HuH-7 (cell line): ENCODE results near the gene CCDC183.
"Not testable (repeated sequence)": the region's sequence is repeated elsewhere in the genome, so short reads cannot be mapped to it uniquely, and the experiment has no call there.

Experiments used
- DNase-seq: peaks from one replicate; pipeline ENCODE4 v3.0.0; 2011; ENCODE audit warnings: low spot score

Gene CCDC183

GRCh38 chr9:136785565-136786355, 10.4 kb upstream of the CCDC183 start:
- not testable (repeated sequence) for DNase-seq

- no peak for DNase-seq
Observed at GRCh38 chr9:136786451-136786850, 9.7 kb upstream of the CCDC183 start.

DNA sequence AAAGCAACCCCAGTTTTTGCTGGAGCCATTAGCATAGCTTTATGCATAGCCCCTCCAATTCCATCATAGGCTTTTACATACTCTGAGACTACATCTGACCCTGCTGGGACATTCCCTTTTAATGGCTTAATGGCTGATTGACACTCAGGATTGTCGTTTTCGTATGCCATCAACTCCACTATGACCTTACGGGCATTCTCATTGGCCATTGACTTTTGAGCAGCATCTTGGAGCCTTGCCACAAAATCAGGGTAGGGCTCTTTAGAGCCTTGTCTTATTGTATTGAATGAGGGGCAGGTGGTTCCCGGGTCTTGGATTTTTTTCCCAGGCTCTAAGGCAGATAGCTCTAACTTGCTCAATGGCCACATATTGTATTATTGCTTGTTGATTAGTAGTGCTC, 9.2 kb upstream of the CCDC183 start:
- DNase-seq = not testable (repeated sequence)

GRCh38 chr9:136787690-136788400, 8.3 kb upstream of the CCDC183 start:
- peak; percentile 77 for DNase-seq

- DNase-seq = not testable (repeated sequence)
Observed at GRCh38 chr9:136788644-136789522, 7.3 kb upstream of the CCDC183 start.

- DNase-seq = no peak
Observed at GRCh38 chr9:136789523-136789937, 6.6 kb upstream of the CCDC183 start.

DNA sequence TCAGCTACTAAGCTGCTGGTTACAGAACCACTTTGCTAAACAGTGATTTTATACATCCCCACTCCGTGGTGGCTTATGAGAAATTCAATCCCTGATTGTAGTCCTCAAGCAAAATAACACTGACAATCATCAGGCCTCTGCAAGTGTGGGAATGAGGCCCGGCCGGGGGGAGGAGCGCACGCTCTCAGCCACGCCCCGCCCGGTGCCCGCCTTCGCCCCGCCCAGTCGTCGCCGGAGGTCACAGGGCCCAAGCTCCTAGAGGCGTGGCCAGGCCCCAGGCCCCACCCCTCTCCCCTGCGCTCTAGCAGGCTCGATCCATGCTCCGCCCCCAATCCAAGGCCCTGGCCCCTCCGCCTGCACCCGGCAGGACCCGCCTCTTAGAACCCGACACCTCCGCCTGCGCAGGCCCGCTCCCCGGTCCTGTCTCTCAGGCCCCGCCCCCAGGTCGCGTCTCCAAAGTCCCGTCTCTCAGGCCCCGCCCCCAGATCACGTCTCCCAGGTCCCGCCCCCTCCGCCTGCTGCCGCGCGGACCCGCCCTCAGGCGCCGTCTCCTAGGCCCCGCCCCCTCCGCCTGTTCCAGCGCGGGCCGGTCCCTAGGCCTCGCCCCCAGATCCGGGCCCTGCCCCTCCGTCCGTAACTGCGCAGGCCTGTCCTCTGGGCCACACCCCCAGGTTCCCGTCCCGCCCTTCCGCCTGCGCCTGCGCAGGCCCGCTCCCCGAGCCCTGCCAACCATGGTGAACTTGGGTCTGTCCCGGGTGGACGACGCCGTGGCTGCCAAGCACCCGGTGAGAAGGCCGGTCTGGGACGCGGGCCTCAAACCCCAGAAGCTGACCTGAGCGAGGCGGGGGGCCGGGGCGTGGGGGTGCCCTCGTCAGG, 5.3 kb upstream of the CCDC183 start, which contains the start of gene TMEM141:
Gene TMEM141 (plus strand): TSS at position 705 of the 876 bp plus-strand sequence. CDS start 27 bp downstream, at position 732.
- peak; percentile 93 for DNase-seq

GRCh38 chr9:136791516-136792276, 4.4 kb upstream of the CCDC183 start:
- peak; percentile 49 for DNase-seq

- no peak for DNase-seq
Observed at GRCh38 chr9:136792321-136793085, 3.6 kb upstream of the CCDC183 start.

- DNase-seq = no peak
Observed at GRCh38 chr9:136793086-136793946, 2.8 kb upstream of the CCDC183 start.

DNA sequence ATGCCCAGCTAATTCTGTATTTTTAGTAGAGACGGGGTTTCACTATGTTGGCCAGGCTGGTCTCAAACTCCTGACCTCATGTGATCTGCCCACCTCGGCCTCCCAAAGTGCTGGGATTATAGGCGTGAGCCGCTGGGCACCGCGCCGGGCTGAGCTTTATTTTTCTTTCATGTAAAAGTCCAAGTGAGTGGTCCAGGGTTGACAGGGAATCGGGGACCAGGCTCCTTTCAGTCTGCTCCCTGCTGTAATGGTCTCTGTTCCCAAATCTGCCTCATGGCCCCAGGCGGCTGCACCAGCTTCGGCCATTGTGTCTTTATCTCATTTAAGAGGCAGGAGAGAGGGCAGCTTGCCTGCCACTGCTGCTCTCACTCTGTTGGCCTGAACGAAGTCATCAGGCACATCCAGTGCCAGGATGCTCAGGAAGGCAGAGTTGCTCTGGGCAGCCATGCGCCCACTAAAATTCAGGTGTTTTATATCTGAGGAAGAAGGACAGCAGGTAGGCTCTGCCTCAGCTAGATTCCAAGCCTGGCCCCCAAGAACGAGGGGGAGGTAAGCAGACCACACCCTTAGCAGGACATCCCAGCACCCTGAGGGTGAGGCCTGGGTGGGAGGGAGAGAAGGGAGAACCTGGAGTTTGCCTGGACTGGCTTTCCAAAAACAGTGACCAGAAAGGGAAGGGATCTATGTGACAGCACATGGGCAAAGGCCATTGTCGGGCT, 1.7 kb upstream of the CCDC183 start:
- no peak for DNase-seq

- no peak for DNase-seq
Observed at GRCh38 chr9:136795000-136795348, 1.2 kb upstream of the CCDC183 start.

DNA sequence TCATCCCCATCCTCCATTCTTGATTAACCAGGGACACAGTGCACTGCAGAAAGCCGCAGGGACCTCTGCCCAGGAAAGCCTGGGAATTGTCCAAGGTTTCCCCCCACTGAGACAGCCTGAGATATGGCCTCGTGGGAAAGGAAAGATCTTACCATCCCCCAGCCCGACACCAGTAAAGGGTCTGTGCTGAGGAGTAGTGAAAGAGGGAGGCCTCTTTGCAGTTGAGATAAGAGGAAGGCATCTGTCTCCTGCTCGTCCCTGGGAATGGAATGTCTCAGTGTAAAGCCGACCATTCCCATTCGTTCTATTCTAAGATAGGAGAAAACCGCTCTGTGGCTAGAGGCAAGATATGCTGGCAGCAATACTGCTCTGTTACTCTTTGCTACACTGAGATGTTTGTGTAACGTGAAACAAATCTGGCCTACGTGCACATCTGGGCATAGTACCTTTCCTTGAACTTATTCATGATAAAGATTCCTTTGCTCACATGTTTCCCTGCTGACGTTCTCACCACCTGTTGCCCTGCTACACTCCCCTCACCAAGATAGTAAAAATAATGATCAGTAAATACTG, 723 bp downstream of the CCDC183 start:
- DNase-seq = not testable (repeated sequence)

GRCh38 chr9:136798708-136799078, 2.6 kb downstream of the CCDC183 start:
- DNase-seq = no peak

DNA sequence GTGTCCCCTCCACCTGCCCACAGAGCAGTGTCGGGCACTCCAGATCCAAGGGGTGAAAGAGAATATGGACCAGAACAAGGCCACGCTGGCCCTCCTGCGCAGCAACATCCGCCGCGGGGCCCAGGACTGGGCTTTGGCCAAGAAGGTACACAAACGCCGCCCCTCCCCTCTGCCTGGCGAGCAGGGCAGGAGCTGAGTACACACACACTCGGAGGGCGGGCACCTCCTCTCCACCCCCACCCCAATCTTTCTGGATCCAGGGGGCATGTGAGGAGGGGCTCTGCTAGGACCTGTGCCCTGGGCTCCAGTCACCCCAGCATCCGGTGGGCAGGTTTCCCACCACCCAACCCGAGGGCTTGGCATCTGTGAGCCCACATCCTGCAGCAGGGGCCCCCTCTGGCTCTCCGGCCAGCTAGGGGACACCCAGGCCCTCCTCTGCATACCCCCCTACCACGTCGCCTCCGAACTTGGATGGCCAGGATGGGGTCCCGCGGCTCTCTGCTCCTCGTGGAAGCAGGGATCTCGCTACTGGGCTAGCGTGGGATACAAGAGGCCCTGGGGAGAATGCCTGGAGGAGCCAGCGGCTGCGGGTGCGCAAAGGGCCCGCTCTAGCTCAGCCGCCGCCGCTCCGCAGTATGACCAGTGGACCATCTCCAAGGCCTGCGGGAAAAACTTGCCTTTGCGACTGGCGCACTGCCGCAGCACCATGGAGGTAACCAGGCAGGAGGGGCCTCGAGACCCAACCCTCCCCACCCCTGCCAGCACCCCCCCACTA, 3.1 kb downstream of the CCDC183 start:
- no peak for DNase-seq

DNA sequence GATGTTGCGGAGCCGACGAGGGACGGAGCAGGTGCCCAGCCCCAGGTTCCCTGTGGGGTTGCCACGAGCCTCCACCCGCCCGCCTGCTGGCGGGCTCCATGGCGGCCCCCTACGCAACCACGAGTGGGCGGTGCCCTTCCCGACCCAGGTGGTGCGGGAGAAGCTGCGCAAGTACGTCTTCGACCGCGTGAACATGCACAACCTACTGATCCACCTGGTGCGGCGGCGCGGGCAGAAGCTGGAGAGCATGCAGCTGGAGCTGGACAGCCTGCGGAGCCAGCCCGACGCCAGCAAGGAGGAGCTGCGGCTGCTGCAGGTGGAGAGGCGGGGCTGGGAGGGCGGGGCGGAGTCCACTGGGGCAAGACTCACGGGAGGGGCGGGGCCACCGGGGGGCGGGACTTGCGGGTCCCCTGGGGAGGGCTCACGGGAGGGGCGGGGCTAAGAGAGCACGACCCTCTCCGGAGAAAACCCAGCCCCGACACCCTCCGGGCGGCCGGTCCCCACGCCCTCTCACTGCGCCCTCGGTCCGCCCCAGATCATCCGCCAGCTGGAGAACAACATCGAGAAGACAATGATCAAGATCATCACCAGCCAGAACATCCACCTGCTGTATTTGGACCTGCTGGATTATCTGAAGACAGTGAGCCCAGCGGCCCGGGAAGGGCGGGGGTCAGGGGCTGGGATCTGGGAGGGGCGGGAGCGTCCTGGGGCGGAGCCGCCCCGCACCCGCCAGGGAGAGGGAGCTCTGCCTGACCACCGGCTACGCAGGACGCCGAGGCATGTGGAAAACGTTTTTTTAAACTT, 3.9 kb downstream of the CCDC183 start:
- peak; percentile 89 for DNase-seq
